ENCODE data around the gene TPX2. TPM values are rescaled to one million over a fixed set of nuclear protein-coding genes. Genes with fewer than 3 reads are reported as not detected.

The TPX2 gene
- total and polyA plus RNA-seq, 3 donors from 2014 or later, result 39.7 to 74.6 (median 52.5) TPM

- no peak for TF ChIP-seq POLR2A (IDR thresholded peaks at IDR 0.05)
- TF ChIP-seq, protein P1, sequence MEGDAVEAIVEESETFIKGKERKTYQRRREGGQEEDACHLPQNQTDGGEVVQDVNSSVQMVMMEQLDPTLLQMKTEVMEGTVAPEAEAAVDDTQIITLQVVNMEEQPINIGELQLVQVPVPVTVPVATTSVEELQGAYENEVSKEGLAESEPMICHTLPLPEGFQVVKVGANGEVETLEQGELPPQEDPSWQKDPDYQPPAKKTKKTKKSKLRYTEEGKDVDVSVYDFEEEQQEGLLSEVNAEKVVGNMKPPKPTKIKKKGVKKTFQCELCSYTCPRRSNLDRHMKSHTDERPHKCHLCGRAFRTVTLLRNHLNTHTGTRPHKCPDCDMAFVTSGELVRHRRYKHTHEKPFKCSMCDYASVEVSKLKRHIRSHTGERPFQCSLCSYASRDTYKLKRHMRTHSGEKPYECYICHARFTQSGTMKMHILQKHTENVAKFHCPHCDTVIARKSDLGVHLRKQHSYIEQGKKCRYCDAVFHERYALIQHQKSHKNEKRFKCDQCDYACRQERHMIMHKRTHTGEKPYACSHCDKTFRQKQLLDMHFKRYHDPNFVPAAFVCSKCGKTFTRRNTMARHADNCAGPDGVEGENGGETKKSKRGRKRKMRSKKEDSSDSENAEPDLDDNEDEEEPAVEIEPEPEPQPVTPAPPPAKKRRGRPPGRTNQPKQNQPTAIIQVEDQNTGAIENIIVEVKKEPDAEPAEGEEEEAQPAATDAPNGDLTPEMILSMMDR (IDR thresholded peaks at IDR 0.05), result no peak
- WGBS, 2 donors, result 84 to 100% methylated on average over 5 of the region's 5 CpGs
- no peaks in the 10 kb centered on the region for H3K36me3 ChIP-seq (ENCODE audit: low read depth, missing control alignments)
- H3K4me1 ChIP-seq, result peaks cover 45% of the 10 kb centered on the region
- no peak overlapping the region for H3K4me3 ChIP-seq
- no peak for DNase-seq
- H3K9me3 ChIP-seq, result no peaks in the 10 kb centered on the region
- peak overlapping the region in 1 of 2 donors; percentile 70 for H3K27ac ChIP-seq
- H3K27me3 ChIP-seq, result no peaks in the 10 kb centered on the region
- intact Hi-C loops (cut with DNase I; ENCODE audit: low total_unique reads), result no loop called here
Measured at GRCh38 chr20:31707258-31707615, 31.9 kb upstream of the TPX2 start.

GRCh38 chr20:31707994-31708735 lies 30.9 kb upstream of the TPX2 start:
- no peaks in the 10 kb centered on the region for H3K36me3 ChIP-seq (ENCODE audit: low read depth, missing control alignments)
- H3K27ac ChIP-seq, result peak overlapping the region; percentile 19 to 70
- peaks cover 53% of the 10 kb centered on the region for H3K4me1 ChIP-seq
- TF ChIP-seq POLR2A (IDR thresholded peaks at IDR 0.05), result no peak
- TF ChIP-seq, protein P1 (IDR thresholded peaks at IDR 0.05), result no peak
- no peaks in the 10 kb centered on the region for H3K27me3 ChIP-seq
- intact Hi-C loops (cut with DNase I; ENCODE audit: low total_unique reads), result no loop called here
- DNase-seq, result peak; percentile 56
- no peak overlapping the region for H3K4me3 ChIP-seq
- H3K9me3 ChIP-seq, result no peaks in the 10 kb centered on the region
- WGBS, 2 donors, result 71% methylated on average over 2 of the region's 2 CpGs; no CpG with 5 or more reads in 1 of the 2 donors

- DNase-seq, result no peak
- no peaks in the 10 kb centered on the region for H3K36me3 ChIP-seq (ENCODE audit: low read depth, missing control alignments)
Measured at GRCh38 chr20:31708736-31709534, 30.2 kb upstream of the TPX2 start.

GRCh38 chr20:31709939-31710338 lies 29.2 kb upstream of the TPX2 start:
- WGBS, 2 donors, result 90 to 94% methylated on average over 5 of the region's 5 CpGs
- TF ChIP-seq, protein P1 (IDR thresholded peaks at IDR 0.05), result no peak
- no peak for TF ChIP-seq POLR2A (IDR thresholded peaks at IDR 0.05)
- Histone ChIP-seq H3K4me3 (no peak overlapping the region), H3K36me3 (ENCODE audit: low read depth, missing control alignments) (no peaks in the 10 kb centered on the region), H3K4me1 (peaks cover 59% of the 10 kb centered on the region), H3K27me3 (no peaks in the 10 kb centered on the region), H3K9me3 (no peaks in the 10 kb centered on the region), H3K27ac (peak overlapping the region; percentile 79 to 99)
- intact Hi-C loops (cut with DNase I; ENCODE audit: low total_unique reads), result no loop called here
- no peak for DNase-seq

More at GRCh38 chr20:31708736-31709534, 30.2 kb upstream of the TPX2 start:
- intact Hi-C loops (cut with DNase I; ENCODE audit: low total_unique reads), result no loop called here
- peaks cover 60% of the 10 kb centered on the region for H3K4me1 ChIP-seq
- peak overlapping the region; percentile 13 to 70 for H3K27ac ChIP-seq
- 93% methylated on average over 11 of the region's 11 CpGs for WGBS, 2 donors
- TF ChIP-seq POLR2A (IDR thresholded peaks at IDR 0.05), result no peak
- TF ChIP-seq, protein P1 (IDR thresholded peaks at IDR 0.05), result no peak
- H3K4me3 ChIP-seq, result no peak overlapping the region
- H3K27me3 ChIP-seq, result no peaks in the 10 kb centered on the region
- H3K9me3 ChIP-seq, result no peaks in the 10 kb centered on the region
